Brain microvascular endothelial cell (primary cell): ENCODE measurements around the gene CARS1.
A peak's percentile ranks its signal among the peaks of the same experiment; 100 is the strongest.

Experiments
- DNase-seq: peaks from one replicate; pipeline ENCODE4 v3.0.0-alpha.2; 2020
- H3K27ac ChIP-seq: fragments of 250-450 bp; sonication (Bioruptor Pico); 2 replicates; pipeline ENCODE4 v1.5.1; 2020; ENCODE audit warnings: mild to moderate bottlenecking, moderate library complexity
- H3K27me3 ChIP-seq: fragments of 250-450 bp; sonication (Bioruptor Pico); replicated peaks from 2 replicates; pipeline ENCODE4 v1.5.1; 2020; ENCODE audit warnings: mild to moderate bottlenecking
- H3K36me3 ChIP-seq: fragments of 250-450 bp; sonication (Bioruptor Pico); replicated peaks from 2 replicates; pipeline ENCODE4 v1.5.1; 2020; ENCODE audit warnings: mild to moderate bottlenecking
- H3K4me3 ChIP-seq: 2 replicates; pipeline ENCODE4 v1.5.1; 2011; ENCODE audit warnings: low read depth, mild to moderate bottlenecking, control low read depth, low read length, moderate library complexity
- in situ Hi-C: cut with HindIII; loops from 2 replicates; pipeline ENCODE4 v1.10.0; 2017; ENCODE audit warnings: low sequenced_read_pairs, low pct_ligation_motif_present
- TF ChIP-seq, protein P1 (sequence below): IDR thresholded peaks from 2 replicates; pipeline ENCODE4 v1.5.1; 2011; ENCODE audit warnings: low read depth, mild to moderate bottlenecking, moderate library complexity, low read length, control low read depth, inconsistent platforms; ENCODE audit errors: missing control alignments

CARS1 gene

DNA sequence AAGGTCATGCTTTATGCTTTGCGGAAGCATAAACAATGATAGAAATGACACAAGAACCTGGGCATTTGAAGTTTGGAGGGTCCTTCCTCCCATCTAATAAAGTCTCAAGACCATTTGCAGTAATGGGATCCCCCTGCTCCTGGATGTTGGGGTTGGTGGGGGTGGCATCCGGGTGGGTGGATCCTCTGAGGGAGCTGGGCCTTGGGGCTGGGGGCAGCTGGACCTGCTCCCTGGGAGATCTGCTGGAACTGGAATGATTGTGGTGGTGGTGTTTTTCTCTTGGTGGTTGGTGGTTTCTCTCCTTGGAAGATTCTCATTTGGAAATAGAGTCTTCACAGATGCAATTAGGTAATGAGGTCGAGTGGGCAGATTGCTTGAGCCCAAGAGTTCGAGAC lies 62.9 kb downstream of the CARS1 start:
- Histone ChIP-seq H3K27ac (no peak overlapping the region), H3K4me3 (no peak overlapping the region), H3K36me3 (no peaks in the 10 kb centered on the region), H3K27me3 (no peaks in the 10 kb centered on the region)
- no peak for DNase-seq
- TF ChIP-seq, protein P1, sequence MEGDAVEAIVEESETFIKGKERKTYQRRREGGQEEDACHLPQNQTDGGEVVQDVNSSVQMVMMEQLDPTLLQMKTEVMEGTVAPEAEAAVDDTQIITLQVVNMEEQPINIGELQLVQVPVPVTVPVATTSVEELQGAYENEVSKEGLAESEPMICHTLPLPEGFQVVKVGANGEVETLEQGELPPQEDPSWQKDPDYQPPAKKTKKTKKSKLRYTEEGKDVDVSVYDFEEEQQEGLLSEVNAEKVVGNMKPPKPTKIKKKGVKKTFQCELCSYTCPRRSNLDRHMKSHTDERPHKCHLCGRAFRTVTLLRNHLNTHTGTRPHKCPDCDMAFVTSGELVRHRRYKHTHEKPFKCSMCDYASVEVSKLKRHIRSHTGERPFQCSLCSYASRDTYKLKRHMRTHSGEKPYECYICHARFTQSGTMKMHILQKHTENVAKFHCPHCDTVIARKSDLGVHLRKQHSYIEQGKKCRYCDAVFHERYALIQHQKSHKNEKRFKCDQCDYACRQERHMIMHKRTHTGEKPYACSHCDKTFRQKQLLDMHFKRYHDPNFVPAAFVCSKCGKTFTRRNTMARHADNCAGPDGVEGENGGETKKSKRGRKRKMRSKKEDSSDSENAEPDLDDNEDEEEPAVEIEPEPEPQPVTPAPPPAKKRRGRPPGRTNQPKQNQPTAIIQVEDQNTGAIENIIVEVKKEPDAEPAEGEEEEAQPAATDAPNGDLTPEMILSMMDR = no peak
- in situ Hi-C loops = no loop called here

DNA sequence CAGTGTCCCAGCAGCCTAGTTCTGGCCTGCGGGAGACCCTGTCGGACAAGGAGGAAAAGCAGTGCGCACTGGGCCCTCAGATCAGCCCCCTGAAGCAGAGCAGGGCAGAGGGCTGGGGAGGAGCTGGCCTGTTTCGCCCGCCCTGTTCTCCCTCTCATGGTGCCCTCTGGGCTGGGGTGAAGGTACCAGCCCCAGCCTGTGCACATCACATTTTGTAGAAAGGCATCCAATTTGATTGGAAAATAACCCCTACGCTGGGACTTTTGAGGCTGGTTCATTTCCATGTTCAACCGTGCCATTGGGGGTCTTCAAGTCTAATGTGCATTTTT lies 64.3 kb downstream of the CARS1 start:
- in situ Hi-C loops = no loop called here
- TF ChIP-seq, protein P1 = no peak
- peak overlapping the region; percentile 33 for H3K27ac ChIP-seq
- H3K27me3 ChIP-seq = no peaks in the 10 kb centered on the region
- no peaks in the 10 kb centered on the region for H3K36me3 ChIP-seq
- H3K4me3 ChIP-seq = peak overlapping the region; percentile 89
- no peak for DNase-seq

DNA sequence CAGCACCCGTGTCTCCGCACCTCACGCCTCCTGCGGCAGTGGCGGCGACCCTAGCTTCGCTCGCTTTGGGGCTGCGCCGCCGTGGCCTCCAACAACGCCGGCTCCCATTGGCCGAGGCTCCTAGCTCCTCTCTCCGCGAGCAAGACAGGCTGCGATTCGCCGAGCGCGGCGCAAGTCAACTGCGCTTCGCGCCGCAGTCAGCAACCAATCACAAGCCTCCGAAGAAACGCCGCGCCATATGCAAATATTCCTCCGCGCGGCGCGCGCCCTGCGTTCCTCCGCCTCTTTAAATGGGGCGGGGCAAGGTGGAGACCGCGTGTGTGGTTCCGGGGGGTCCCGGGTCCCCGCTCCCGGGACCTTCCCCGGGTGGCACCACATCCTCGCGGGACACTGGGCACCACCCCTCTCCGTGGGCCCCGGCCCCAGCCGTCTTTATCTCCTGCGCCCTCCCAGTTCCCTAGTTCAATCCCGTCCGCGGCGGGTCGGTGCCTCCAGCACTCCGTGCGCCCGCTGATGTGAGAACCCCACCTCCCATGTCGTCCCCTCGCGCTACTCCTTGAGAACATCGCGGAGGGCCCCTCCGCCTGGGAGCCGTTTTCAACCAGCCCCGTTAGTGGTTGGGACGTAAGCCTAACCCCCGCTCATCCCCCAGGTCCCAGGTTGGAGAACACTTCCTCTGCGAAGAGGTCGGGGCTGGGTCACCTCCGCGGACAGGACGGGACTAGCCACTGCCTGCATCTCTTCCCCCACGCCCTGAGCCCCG lies 64.8 kb downstream of the CARS1 start, which contains the start of gene NAP1L4:
Gene NAP1L4, minus strand, starts transcription at position 96 of the 763 bp plus-strand sequence. CDS start 13,109 bp downstream, outside the sequence.
- H3K27ac ChIP-seq = peak within 1 kb of the TSS; percentile 67
- H3K27me3 ChIP-seq = no peaks in the 10 kb centered on the region
- H3K36me3 ChIP-seq = no peaks in the 10 kb centered on the region
- TF ChIP-seq, protein P1 = no peak
- peak; percentile 91 for DNase-seq
- peak within 1 kb of the TSS; percentile 89 for H3K4me3 ChIP-seq
- in situ Hi-C loops = no loop called here

DNA sequence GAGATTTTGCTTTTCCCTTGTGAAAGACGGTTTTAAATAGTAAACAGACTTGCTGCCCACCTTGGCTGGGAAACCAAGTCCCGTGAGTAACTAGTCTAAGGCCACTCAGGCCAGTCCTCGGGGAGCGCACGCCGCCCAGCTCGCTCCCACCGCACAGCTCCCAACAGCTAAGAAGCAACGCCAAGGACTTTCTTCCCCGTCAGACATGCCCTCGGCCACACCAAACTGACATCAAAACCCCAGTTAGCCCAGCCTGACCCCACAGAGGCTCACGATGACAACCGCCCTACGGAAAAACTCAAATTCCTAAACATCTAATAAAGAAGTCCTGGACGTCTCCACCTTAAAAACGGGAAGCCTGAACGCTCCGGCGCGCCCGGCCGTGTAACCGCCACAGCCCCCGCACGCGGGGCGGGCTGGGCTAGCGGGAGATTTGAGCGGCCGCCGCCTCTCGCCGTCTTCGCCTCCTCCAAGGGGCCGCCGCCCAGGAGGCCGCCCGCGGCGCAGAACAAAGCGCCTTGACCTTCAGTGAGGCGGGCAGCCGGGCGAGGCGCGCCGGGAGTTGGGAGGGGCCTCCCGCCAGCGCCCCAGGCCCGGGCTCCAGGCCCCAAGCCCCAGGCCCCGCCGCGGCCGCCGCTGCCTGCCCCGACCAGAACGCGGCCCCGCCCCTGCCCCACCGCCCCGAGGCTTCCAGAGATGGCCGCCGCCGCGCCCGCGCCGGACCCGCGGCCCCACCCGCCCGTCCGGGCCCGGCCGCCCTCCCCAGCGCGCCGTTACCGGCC lies 65.6 kb downstream of the CARS1 start:
- Histone ChIP-seq H3K27ac (peak overlapping the region; percentile 67), H3K27me3 (no peaks in the 10 kb centered on the region), H3K36me3 (no peaks in the 10 kb centered on the region), H3K4me3 (peak overlapping the region; percentile 89)
- TF ChIP-seq, protein P1 = no peak
- DNase-seq = peak; percentile 12
- in situ Hi-C loops = no loop called here

DNA sequence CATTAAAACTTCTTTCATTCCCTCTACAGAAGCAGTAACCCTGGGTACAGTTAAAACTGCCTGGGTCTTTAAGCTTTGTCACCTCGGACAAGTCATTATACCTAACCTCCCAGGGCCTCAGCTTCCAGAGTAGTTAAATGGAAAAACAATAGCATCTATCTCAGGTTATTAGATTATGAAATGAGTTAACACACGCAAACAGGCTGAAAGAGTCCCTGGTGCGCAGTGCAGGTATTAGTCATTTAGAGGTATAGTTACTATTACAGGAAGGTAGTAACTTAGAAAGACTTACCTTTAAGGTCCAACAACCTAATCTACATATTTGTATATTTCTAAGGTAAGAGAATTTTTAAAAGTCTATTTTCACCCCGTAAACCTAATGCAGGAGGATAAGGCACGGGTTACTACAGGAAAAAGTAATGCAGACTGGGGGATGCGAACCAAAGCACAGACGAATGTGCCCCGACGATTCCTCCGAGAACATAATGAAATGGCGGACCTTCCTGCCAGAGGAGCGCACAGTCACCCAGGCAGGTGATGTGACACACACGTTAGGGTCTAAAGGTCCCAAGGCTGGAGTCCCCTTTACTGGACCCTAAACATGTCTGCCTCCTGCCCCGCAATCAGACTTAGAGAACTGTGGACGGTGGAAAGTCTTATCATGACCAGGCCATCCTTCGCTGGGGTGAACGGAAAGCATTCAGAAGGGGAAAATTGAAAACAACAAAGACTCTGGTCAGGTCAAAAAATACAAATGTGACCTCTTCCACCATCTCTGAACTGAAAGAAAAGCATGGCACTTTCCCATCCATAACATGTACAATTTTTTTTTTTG lies 66.4 kb downstream of the CARS1 start:
- no peaks in the 10 kb centered on the region for H3K27me3 ChIP-seq
- TF ChIP-seq, protein P1 = no peak
- H3K27ac ChIP-seq = peak overlapping the region; percentile 67
- no peak for DNase-seq
- in situ Hi-C loops = no loop called here
- H3K36me3 ChIP-seq = no peaks in the 10 kb centered on the region
- H3K4me3 ChIP-seq = peak overlapping the region; percentile 89
